Measurements from ENCODE around the gene PKMYT1.

GRCh38 chr16:2968368-2968737, 11.9 kb downstream of the PKMYT1 start:
- TF ChIP-seq CTCF (IDR thresholded peaks at IDR 0.05; ENCODE audit: low read depth, low read length, poor library complexity, severe bottlenecking) (no peak), EZH2phosphoT487 (IDR thresholded peaks at IDR 0.05; ENCODE audit: borderline replicate concordance, low read length) (no peak)

All from DOHH2 (cell line).